Lower leg skin (tissue), 4 donors: Measurements from ENCODE around the gene TAF1B. TPM values are rescaled to one million over a fixed set of nuclear protein-coding genes. Genes with fewer than 3 reads are reported as not detected.
"Not testable (repeated sequence)": the region's sequence is repeated elsewhere in the genome, so short reads cannot be mapped to it uniquely, and the experiment has no call there.

Source experiments
- DNase-seq, 2 donors: peaks; one replicate each; pipeline ENCODE4 v3.0.0-alpha.2; 2019; ENCODE audit warnings: low spot score in 2 of 2
- H3K4me3 ChIP-seq: fragments of 200-600 bp; sonication (generic); 2 replicates; pipeline ENCODE4 v1.5.1; 2017; ENCODE audit warnings: mild to moderate bottlenecking, low read depth; ENCODE audit not compliant: poor library complexity, severe bottlenecking
- POLR2A ChIP-seq, 2 donors: fragments of 450-650 bp; IDR thresholded peaks; one replicate each; pipeline ENCODE4 v1.6.1; 2016 to 2017; ENCODE audit warnings: antibody characterized with exemption in 2 of 2, mild to moderate bottlenecking in 1 of 2, moderate library complexity in 1 of 2
- WGBS, 2 donors: methylation state at CpG; one replicate each; pipeline ENCODE4 v1.1.5; 2018; 5-methylcytosine and 5-hydroxymethylcytosine counted together
- intact Hi-C: fragments of 100-400 bp; cut with DNase I; formaldehyde crosslinking; loops from one replicate; pipeline ENCODE4 v1.15.0; 2023; ENCODE audit warnings: low total_unique reads
- total RNA-seq, 4 donors: library from RNA; depleted of rRNA; stranded (reverse); fragments of >200 nt; gene quantifications; one replicate each; pipeline ENCODE4 v1.1.0, GENCODE V29; 2016
- TF ChIP-seq, protein P1 (sequence below), 3 donors: fragments of 450-650 bp; IDR thresholded peaks; one replicate each; pipeline ENCODE4 v1.5.1; 2016; ENCODE audit warnings: antibody characterized with exemption in 3 of 3, mild to moderate bottlenecking in 3 of 3, moderate library complexity in 2 of 3

TAF1B gene
- total RNA-seq, 4 donors from 2014 or later: 11.2 to 26.9 (median 20.1) TPM

DNA sequence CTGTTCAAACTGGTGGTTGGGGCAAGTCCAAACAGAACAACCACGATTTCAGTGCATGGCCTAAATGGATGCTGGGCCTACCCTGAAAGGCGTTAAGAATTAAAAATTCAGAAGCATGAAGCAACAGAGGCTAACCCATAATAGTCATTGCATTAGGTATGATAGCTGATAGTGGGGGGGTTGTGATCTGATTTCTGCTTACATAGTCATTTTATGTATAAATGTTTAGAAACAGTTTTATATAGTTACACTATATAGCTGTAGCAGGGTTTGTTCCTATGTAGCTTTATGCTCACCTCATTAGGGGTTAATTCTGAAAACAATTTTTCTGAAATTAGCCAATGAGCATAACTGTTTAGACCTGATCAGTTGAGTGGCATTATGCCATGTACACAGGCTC is 9.6 kb downstream of the TAF1B start:
- DNase-seq: no peak
- TF ChIP-seq POLR2A (IDR thresholded peaks at IDR 0.05): no peak
- TF ChIP-seq, protein P1, sequence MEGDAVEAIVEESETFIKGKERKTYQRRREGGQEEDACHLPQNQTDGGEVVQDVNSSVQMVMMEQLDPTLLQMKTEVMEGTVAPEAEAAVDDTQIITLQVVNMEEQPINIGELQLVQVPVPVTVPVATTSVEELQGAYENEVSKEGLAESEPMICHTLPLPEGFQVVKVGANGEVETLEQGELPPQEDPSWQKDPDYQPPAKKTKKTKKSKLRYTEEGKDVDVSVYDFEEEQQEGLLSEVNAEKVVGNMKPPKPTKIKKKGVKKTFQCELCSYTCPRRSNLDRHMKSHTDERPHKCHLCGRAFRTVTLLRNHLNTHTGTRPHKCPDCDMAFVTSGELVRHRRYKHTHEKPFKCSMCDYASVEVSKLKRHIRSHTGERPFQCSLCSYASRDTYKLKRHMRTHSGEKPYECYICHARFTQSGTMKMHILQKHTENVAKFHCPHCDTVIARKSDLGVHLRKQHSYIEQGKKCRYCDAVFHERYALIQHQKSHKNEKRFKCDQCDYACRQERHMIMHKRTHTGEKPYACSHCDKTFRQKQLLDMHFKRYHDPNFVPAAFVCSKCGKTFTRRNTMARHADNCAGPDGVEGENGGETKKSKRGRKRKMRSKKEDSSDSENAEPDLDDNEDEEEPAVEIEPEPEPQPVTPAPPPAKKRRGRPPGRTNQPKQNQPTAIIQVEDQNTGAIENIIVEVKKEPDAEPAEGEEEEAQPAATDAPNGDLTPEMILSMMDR (IDR thresholded peaks at IDR 0.05): no peak
- WGBS, 2 donors: 56 to 63% methylated on average over 2 of the region's 2 CpGs
- intact Hi-C loops: no loop called here
- H3K4me3 ChIP-seq: no peak overlapping the region

DNA sequence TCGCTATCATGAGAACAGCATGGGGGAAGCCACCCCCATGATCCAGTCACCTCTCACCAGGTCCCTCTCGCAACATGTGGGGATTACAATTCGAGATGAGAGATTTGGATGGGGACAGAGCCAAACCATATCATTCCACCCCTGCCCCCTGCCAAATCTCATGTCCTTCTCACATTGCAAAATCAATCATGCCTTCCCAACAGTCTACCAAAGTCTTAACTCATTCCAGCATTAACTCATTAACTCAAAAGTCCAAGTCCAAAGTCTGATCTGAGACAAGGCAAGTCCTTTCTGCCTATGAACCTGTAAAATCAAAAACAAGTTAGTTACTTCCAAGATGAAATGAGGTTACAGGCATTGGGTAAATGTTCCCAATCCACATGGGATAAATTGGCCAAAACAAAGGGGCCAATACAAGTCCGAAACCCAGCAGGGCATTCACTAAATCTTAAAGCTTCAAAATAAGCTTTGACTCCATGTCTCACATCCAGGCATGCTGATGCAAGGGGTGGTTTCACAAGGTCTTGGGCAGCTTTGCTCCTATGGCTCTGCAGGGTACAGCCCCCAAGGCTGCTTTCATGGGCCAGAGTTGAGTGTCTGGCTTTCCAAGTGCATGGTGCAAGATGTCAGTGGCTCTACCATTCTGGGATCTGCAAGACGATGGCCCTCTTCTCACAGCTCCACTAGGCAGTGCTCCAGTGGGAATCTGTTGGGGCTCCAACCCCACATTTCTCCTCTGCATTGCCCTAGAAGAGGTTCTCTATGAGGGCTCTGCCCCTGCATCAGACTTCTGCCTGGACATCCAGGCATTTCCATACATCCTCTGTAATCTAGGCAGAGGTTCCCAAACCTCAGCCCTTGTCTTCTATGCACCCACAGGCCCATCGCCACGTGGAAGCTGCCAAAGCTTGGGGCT is 14.8 kb downstream of the TAF1B start:
- intact Hi-C loops: no loop called here
- DNase-seq: no peak
- 92 to 97% methylated on average over 7 of the region's 7 CpGs for WGBS, 2 donors
- TF ChIP-seq, protein P1 (IDR thresholded peaks at IDR 0.05): no peak
- no peak for TF ChIP-seq POLR2A (IDR thresholded peaks at IDR 0.05)
- H3K4me3 ChIP-seq: no peak overlapping the region

DNA sequence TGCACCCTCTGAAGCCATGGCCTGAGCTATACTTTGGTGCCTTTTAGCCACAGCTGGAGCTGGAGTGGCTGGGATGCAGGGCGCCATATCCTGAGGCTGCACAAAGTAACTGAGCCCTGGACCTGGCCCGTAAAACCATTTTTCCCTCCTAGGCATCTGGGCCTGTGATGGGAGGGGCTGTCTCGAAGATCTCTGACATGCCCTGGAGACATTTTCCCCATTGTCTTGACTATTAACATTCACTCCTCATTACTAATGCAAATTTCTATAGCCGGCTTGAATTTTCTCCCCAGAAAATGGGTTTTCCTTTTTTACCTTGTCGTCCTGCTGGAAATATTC is 15.4 kb downstream of the TAF1B start:
- intact Hi-C loops: no loop called here
- WGBS, 2 donors: 91 to 96% methylated on average over 5 of the region's 5 CpGs
- no peak for DNase-seq
- no peak overlapping the region for H3K4me3 ChIP-seq
- TF ChIP-seq, protein P1 (IDR thresholded peaks at IDR 0.05): no peak
- TF ChIP-seq POLR2A (IDR thresholded peaks at IDR 0.05): no peak

DNA sequence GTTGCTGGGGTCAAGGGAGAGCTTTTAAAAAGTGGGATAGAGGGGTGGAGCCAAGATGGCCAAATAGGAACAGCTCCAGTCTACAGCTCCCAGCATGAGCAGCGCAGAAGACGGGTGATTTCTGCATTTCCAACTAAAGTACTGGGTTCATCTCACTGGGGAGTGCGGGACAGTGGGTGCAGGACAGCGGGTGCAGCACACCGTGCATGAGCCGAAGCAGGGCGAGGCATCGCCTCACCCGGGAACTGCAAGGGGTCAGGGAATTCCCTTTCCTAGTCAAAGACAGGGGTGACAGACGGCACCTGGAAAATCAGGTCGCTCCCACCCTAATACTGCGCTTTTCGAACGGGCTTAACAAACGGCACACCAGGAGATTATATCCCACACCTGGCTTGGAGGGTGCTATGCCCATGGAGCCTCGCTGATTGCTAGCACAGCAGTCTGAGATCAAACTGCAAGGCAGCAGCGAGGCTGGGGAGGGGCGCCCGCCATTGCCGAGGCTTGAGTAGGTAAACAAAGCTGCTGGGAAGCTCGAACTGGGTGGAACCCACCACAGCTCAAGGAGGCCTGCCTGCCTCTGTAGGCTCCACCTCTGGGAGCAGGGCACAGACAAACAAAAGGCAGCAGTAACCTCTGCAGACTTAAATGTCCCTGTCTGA is 17.8 kb downstream of the TAF1B start:
- intact Hi-C loops, DNase-seq, H3K4me3 ChIP-seq: not testable (repeated sequence)
- WGBS, 2 donors: 98 to 100% methylated on average over 21 of the region's 21 CpGs

DNA sequence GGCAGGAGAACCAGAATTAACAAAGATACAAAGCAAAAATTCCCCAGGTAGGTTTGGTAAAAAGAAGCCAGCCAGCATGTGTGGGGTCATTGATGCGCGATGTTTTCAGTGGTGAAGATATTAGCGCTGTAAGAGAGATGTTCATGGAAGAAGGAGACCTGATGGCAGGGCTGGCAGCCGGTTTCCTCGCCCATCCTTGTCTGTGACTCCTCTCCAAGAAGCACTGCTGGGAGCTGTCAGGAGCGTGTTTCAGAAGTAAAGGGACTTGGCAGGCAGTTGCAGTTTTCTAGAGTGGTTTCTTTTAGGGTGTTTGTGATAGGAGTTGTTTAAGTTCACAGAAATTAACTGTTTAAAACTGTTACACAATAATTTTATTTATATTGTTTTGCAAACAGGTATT is 24.6 kb downstream of the TAF1B start:
- no peak for DNase-seq
- intact Hi-C loops: loop anchor here (5.0 kb wide), 1 partner anchor 494 kb away; no protein-coding TSS in a partner anchor
- TF ChIP-seq, protein P1 (IDR thresholded peaks at IDR 0.05): no peak
- no peak for TF ChIP-seq POLR2A (IDR thresholded peaks at IDR 0.05)
- H3K4me3 ChIP-seq: no peak overlapping the region
- 83 to 87% methylated on average over 6 of the region's 6 CpGs for WGBS, 2 donors

DNA sequence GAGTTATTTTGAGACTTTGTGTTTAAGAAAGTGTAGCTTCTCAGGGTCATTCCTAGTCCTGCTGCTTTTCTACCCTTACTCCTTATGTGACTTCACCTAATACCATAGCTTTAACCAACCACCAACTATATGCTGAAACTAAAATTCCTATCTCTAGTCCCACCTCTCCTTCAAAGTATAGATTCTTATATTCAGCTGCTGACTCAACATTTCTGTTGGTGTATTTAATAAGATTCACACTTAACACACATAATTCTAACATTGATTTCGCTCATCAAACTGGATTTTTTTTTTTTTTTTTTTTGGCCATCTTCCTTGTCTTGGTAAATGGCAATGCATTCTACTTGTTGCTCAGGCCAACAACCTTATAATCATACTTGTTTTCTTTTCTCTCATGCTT is 30.1 kb downstream of the TAF1B start:
- H3K4me3 ChIP-seq: no peak overlapping the region
- no peak for DNase-seq
- 93 to 96% methylated on average over 1 of the region's 1 CpG for WGBS, 2 donors
- intact Hi-C loops: no loop called here
- TF ChIP-seq, protein P1 (IDR thresholded peaks at IDR 0.05): no peak
- no peak for TF ChIP-seq POLR2A (IDR thresholded peaks at IDR 0.05)
